ENCODE measurements around the gene SHLD1.

SHLD1 gene

DNA sequence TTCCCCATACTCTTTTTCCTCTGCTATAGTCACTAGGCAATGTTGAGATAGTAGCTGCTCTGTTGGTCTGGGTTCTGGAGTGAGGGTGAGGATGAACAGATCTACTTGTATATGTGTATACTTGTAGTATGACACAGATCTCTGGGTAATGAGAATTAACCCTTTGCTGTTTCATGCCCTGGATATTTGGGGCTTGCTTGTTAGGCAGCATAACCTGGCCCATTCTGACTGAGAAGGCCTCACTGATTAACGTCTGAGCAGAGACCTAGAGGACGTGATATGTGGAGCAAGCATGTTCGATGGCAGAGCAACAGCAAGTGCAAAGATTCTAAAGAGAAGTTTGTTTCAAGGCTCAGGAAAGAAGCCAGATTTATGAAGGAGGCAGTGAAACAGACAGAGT, 105.7 kb downstream of the SHLD1 start:
- DNase-seq = no peak

DNA sequence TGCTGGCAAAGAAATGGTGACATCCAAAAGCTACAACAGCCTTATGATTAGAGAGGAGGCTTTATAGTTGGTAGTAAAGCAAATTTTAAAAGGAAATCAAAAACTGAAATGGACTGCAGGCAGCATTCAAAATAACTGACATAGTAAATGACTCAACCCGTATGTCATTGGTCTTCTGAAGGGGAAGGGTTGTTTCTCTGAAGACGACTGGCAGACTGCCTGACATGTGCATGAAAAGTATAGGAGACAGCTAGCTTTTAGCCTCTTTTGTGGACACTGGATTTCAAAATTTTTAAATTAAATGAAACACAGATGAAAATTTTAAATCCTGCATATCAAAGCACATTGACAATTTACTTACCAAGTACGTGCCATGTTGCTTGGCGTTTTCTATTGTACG, 109.4 kb downstream of the SHLD1 start:
- no peak for DNase-seq

GRCh38 chr20:5862703-5863039, 112.5 kb downstream of the SHLD1 start:
- no peak for DNase-seq

GRCh38 chr20:5863040-5863833, 113.0 kb downstream of the SHLD1 start:
- DNase-seq = no peak

GRCh38 chr20:5864428-5864827, 114.2 kb downstream of the SHLD1 start:
- no peak for DNase-seq

GRCh38 chr20:5864873-5865587, 114.8 kb downstream of the SHLD1 start:
- DNase-seq = no peak

DNA sequence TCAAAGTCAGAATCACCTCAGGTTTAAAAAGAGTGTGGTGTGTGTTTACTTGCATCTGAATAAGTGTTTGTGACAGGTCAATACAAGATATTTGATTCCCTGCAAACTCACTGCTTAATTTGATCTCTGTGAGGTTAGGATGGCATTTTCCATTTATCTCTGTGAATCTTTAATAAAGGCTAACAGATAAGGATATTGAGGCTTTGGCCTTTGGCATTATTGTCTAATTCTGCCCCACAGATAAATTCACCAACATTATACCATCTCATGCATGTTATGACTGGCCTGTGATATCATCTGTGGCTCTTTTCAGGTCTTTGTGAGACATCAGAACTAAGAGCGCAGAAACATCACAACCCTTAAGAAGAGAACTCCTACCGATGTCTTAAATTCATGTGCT, 115.4 kb downstream of the SHLD1 start:
- no peak for DNase-seq

- DNase-seq = no peak
These were observed 120.4 kb downstream of the SHLD1 start for GRCh38 chr20:5870568-5870981.

GRCh38 chr20:5871459-5872410, 121.5 kb downstream of the SHLD1 start:
- DNase-seq = no peak

- no peak for DNase-seq
These were observed 126.9 kb downstream of the SHLD1 start for GRCh38 chr20:5877128-5877527.

GRCh38 chr20:5880326-5880725, 130.1 kb downstream of the SHLD1 start:
- no peak for DNase-seq

DNA sequence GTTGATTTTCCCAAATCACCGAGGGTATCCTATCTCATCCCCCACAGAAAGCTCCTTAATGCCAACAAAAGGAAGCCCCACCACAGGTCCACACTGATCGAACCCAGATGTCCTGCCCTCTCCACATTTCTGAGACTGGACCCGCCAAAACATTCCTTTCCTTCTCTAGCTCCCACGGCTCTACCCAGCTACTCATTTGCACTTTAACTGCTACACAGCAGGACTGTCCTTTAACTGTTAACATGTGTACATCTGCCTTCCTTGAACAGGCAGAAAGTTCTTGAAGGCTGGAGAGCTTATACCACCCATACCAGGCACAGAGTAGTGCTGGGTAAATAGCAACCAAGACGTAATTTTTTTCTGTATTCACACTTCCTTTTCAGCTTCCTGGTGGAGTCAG, 131.5 kb downstream of the SHLD1 start:
- no peak for DNase-seq

- DNase-seq = no peak
These were observed 132.0 kb downstream of the SHLD1 start for GRCh38 chr20:5882166-5882565.

- DNase-seq = no peak
These were observed 134.5 kb downstream of the SHLD1 start for GRCh38 chr20:5884465-5885335.

DNA sequence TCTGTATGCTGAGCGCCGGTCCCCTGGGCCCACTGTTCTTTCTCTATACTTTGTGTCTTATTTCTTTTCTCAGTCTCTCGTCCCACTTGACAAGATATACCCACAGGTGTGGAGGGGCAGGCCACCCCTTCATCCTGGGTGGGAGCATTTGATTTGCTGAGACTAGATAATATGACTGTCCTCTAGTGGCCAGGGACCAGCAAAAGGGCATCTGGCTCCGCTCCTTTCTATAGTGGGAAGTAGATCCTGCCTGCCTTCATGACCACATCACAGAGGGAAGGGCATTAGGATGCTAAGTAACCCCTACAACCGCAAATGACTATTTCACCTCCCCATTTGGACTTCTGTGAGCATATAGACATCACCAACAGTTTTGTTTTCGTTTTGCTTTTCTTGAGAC, 135.7 kb downstream of the SHLD1 start:
- no peak for DNase-seq

GRCh38 chr20:5886788-5887187, 136.6 kb downstream of the SHLD1 start:
- no peak for DNase-seq

DNA sequence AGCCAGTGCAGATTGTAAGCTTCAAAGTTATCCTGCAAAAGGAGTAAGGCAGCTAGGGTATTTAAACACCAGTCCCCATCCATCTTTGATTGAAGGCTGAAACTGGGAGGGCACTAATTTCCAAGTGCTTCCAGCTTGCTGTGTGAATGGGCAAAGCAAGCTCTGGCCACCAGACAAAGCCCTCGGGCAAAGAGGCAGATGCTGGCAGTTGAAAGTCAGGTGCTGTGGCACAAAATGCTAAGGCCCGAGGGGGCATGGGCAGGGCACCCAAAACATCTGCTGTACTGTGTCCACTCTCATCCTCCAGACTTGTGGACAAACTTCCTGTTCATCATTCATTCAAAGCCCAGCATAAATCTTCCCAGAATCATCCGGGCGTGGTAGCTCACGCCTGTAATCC, 137.2 kb downstream of the SHLD1 start:
- no peak for DNase-seq

GRCh38 chr20:5888041-5888440, 137.8 kb downstream of the SHLD1 start:
- no peak for DNase-seq

DNA sequence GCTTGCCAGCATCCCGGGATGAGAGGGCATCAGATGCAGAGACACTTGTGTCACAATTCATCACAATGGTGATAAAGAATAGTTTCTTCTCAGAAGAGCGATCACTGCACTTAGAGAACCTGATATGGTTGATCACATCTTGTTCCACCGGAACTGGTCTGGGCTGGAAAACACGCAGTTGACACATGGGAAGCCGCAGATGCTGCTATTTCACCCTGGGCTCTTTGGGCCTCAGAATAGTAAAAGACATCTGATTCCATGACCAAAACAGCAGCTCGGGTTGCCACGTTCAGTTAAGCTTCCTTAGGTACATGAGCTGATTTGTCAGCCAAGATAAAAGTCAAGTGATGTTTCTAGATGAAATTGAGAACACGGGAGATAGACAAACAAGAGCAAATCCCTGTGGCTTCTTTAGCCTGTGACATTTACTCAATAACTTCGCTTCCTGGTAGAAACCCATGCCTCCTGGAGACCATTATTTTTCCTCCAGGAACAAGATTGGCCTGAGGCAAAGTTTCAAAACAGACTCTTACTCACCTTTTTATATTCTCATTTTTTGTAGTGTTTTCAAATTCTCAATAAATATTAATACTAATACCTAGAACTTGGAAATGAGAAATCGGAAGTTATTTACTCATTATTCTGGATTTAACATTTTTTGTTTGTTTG, 140.7 kb downstream of the SHLD1 start:
- DNase-seq = no peak

DNA sequence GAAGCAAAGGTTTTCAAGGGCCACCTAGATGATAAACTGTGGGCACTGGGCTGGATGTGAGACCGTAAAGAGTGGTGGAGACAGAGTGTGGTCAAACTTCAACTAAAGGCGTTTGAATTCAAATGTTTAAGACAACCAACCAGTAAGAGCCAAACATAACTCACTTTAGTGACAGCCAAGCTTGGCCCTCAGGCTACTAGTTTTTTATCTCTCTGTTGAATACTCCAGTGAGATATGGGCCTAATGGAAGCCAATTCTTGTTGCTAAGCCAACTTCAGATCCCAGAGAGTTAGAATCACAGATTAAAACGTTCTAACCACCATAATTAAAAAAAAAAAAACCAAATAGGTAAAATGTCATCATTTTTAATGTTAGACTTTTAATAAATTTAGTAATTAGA, 142.9 kb downstream of the SHLD1 start:
- no peak for DNase-seq

DNA sequence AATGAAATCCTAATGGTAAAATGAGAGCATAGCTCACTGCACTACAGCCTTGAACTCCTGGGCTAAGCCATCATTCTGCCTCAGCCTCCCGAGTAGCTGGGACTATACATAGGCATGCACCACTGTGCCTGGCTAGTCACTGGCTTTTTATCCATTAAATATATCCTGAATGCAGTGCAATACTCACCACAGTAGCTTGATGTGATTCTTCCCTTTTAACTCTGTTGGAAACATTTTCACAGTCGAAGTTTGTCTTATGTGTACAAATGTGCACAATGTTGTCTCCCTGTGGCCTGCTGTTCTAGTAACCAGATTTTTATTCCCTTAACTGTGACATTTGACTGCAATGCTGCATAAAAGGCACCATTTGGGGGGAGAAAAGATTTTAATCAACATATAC, 143.4 kb downstream of the SHLD1 start:
- no peak for DNase-seq

DNA sequence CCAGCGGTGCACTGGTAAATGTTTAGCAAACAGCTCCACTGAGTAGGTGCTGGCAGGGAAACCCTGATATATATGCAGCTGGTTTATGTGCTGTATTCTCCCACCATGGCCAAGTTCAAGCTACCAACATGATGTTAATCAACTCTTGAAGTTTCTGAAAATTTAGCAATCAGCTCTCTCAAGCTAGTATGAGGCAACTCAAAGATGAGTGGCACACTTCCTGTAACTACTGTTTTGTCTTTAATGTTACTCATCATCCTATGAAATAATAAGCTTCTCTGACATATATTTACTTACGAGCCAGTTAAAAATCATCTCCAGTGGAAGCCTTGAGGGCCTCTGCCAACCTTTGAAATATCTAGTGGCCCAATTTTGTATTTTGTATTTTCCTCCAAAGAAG, 145.4 kb downstream of the SHLD1 start:
- no peak for DNase-seq

Measured in activated CD4-positive, CD25-positive, alpha-beta regulatory T cell treated with anti-CD3 and anti-CD28 coated beads, Interleukin-2, amount 50 U/mL, for 72 hours (primary cell).